OCI-LY1 (cell line): ENCODE data around the gene KIDINS220.

Experiments used
- H2AFZ ChIP-seq: fragments of 200-600 bp; sonication (generic), shearing (Covaris generic); 2 replicates; pipeline ENCODE4 v1.6.0; 2014; ENCODE audit warnings: antibody characterized with exemption, mild to moderate bottlenecking, low read length
- H3F3A ChIP-seq: fragments of 200-600 bp; sonication (generic), shearing (Covaris generic); 2 replicates; pipeline ENCODE4 v1.6.0; 2014; ENCODE audit warnings: mild to moderate bottlenecking, antibody characterized with exemption, low read length, moderate library complexity; ENCODE audit not compliant: insufficient read depth
- H3K27ac ChIP-seq: fragments of 200-600 bp; sonication (generic); 2 replicates; pipeline ENCODE4 v1.5.1; 2014; ENCODE audit warnings: low read length, mixed run types, mild to moderate bottlenecking, low read depth; ENCODE audit not compliant: poor library complexity, severe bottlenecking
- H3K27me3 ChIP-seq: fragments of 200-600 bp; sonication (generic); 2 replicates; pipeline ENCODE4 v1.6.0; 2014; ENCODE audit warnings: antibody characterized with exemption, mild to moderate bottlenecking, low read length, moderate library complexity; ENCODE audit not compliant: insufficient read depth
- H3K36me3 ChIP-seq: fragments of 200-600 bp; sonication (generic); 2 replicates; pipeline ENCODE4 v1.6.1; 2014; ENCODE audit warnings: mild to moderate bottlenecking, antibody characterized with exemption, low read length, moderate library complexity, mixed read lengths; ENCODE audit not compliant: insufficient read depth
- H3K4me1 ChIP-seq: fragments of 200-600 bp; sonication (generic); 2 replicates; pipeline ENCODE4 v1.5.1; 2014; ENCODE audit warnings: mild to moderate bottlenecking, low read length, moderate library complexity; ENCODE audit not compliant: insufficient read depth, severe bottlenecking
- H3K4me2 ChIP-seq: fragments of 200-600 bp; sonication (generic), shearing (Covaris generic); 2 replicates; pipeline ENCODE4 v1.6.1; 2014; ENCODE audit warnings: low read length
- H3K4me3 ChIP-seq: fragments of 200-600 bp; sonication (generic); 2 replicates; pipeline ENCODE4 v1.5.1; 2014; ENCODE audit warnings: low read length, low read depth, mild to moderate bottlenecking, mixed read lengths; ENCODE audit not compliant: poor library complexity, severe bottlenecking
- H3K79me2 ChIP-seq: fragments of 200-600 bp; shearing (Covaris generic); 2 replicates; pipeline ENCODE4 v1.6.1; 2016; ENCODE audit warnings: mixed run types, low read length, mixed read lengths; ENCODE audit not compliant: insufficient read depth
- H3K9ac ChIP-seq: fragments of 200-600 bp; sonication (generic), shearing (Covaris generic); 2 replicates; pipeline ENCODE4 v1.6.1; 2014; ENCODE audit warnings: mild to moderate bottlenecking, low read length, mixed read lengths
- H3K9me2 ChIP-seq: fragments of 200-600 bp; sonication (generic), shearing (Covaris generic); 2 replicates; pipeline ENCODE4 v1.6.1; 2014; ENCODE audit warnings: low read depth, mild to moderate bottlenecking, low read length, mixed read lengths
- H3K9me3 ChIP-seq: fragments of 200-600 bp; shearing (Covaris generic); 2 replicates; pipeline ENCODE4 v1.6.1; 2014; ENCODE audit warnings: low read length, mixed read lengths
- H4K20me1 ChIP-seq: fragments of 200-600 bp; sonication (generic), shearing (Covaris generic); 2 replicates; pipeline ENCODE4 v1.6.0; 2016; ENCODE audit warnings: mild to moderate bottlenecking, low read length; ENCODE audit not compliant: insufficient read depth
- EZH2 ChIP-seq: fragments of 200-600 bp; sonication (generic), shearing (Covaris generic); IDR thresholded peaks from 2 replicates; pipeline ENCODE4 v1.8.0; 2017; ENCODE audit warnings: borderline replicate concordance, mixed run types, mild to moderate bottlenecking, antibody characterized with exemption, low read length, moderate library complexity, mixed read lengths
- TF ChIP-seq, protein P1 (sequence below): fragments of 200-600 bp; sonication (generic), shearing (Covaris generic); IDR thresholded peaks from 2 replicates; pipeline ENCODE4 v1.5.1; 2017; ENCODE audit warnings: mild to moderate bottlenecking, antibody characterized with exemption, low read length, moderate library complexity, mixed read lengths

Gene KIDINS220

DNA sequence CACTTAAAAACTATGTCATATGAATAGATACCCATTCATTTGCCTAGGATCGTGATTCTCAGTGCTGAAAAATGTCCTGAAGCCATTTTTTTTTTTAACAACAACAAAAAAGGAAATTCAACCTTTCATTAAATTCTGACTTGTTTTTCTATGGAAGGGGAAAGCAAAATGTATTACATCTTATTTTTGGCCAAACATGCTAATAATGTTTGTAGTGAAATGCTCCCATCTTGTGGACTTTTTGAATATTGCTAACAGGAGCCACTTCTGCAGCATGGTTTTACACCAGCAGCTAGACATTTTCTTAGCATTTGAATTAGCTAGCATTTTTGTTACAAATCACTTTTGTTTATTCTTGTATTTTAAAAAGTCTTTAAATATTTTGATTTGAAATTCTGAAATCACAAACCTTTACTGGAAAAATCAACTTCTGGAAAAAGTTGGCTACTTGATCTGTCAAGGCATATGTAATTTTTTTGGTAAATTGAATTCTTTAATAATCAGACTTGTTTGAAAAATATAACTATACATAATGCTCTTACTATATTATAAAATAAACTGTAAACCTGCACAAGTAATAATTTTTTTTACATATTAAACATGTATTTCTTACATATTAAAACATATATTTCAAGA, 75.8 kb downstream of the KIDINS220 start:
- Histone ChIP-seq H3F3A (no peaks in the 10 kb centered on the region), H3K36me3 (peaks cover 9% of the 10 kb centered on the region), H4K20me1 (no peaks in the 10 kb centered on the region), H3K4me3 (no peak overlapping the region), H3K9ac (no peak overlapping the region), H2AFZ (no peak overlapping the region), H3K27me3 (no peaks in the 10 kb centered on the region), H3K9me2 (no peaks in the 10 kb centered on the region), H3K4me2 (no peak overlapping the region), H3K27ac (no peak overlapping the region), H3K4me1 (no peaks in the 10 kb centered on the region), H3K79me2 (no peaks in the 10 kb centered on the region), H3K9me3 (no peaks in the 10 kb centered on the region)
- no peak for TF ChIP-seq EZH2
- TF ChIP-seq, protein P1, sequence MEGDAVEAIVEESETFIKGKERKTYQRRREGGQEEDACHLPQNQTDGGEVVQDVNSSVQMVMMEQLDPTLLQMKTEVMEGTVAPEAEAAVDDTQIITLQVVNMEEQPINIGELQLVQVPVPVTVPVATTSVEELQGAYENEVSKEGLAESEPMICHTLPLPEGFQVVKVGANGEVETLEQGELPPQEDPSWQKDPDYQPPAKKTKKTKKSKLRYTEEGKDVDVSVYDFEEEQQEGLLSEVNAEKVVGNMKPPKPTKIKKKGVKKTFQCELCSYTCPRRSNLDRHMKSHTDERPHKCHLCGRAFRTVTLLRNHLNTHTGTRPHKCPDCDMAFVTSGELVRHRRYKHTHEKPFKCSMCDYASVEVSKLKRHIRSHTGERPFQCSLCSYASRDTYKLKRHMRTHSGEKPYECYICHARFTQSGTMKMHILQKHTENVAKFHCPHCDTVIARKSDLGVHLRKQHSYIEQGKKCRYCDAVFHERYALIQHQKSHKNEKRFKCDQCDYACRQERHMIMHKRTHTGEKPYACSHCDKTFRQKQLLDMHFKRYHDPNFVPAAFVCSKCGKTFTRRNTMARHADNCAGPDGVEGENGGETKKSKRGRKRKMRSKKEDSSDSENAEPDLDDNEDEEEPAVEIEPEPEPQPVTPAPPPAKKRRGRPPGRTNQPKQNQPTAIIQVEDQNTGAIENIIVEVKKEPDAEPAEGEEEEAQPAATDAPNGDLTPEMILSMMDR = peak; percentile 61

DNA sequence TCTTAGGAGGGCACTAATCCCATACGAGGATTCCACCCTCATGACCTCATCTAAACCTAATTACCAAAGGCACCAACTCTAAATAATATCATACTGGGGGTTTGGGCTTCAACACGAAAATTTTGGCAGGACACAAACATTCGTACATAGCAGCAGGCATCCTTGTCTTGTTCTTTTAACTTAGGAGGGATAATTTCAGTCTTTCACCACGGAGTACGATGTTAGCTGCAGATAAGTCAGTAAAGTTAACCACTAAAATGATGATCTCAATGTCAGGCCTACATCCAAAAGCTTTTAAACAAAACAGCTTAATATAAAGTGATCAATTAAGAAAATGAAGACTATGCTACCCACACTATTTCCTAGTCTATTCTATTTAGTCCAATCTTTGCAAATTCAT, 80.7 kb downstream of the KIDINS220 start:
- peaks cover 6% of the 10 kb centered on the region; the same call in 1 of the 2 replicates for H3K9me3 ChIP-seq
- H3F3A ChIP-seq = no peaks in the 10 kb centered on the region
- H3K4me1 ChIP-seq = no peaks in the 10 kb centered on the region
- H3K4me2 ChIP-seq = no peak overlapping the region
- no peak overlapping the region for H3K9ac ChIP-seq
- H3K9me2 ChIP-seq = no peaks in the 10 kb centered on the region
- peaks cover 21% of the 10 kb centered on the region for H3K36me3 ChIP-seq
- no peaks in the 10 kb centered on the region for H4K20me1 ChIP-seq
- no peak overlapping the region for H3K4me3 ChIP-seq
- H2AFZ ChIP-seq = no peak overlapping the region
- H3K79me2 ChIP-seq = no peaks in the 10 kb centered on the region
- H3K27me3 ChIP-seq = no peaks in the 10 kb centered on the region
- H3K27ac ChIP-seq = no peak overlapping the region
- TF ChIP-seq, protein P1 = no peak
- TF ChIP-seq EZH2 = no peak

DNA sequence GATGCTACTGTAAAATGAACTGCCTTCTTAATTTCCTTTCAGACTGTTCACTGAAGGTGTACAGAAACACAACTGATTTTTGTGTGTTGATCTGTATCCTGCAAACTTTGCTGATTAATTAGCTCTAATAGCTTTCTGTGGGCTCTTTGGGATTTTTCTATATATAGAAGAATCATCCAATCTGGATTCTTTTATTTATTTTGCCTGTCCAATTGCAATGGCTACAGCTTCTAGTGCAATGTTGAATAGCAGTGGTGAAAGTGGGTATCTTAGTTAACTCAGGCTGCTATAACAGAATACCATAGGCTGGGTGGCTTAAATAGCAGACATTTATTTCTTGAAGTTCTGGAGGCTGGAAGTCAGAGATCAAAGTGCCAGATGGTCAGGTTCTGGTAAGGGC, 81.2 kb downstream of the KIDINS220 start:
- Histone ChIP-seq H3K36me3 (peaks cover 21% of the 10 kb centered on the region), H3K4me3 (no peak overlapping the region), H3K9me3 (peaks cover 6% of the 10 kb centered on the region; the same call in 1 of the 2 replicates), H3K9ac (no peak overlapping the region), H3K4me1 (no peaks in the 10 kb centered on the region), H3K4me2 (no peak overlapping the region), H4K20me1 (no peaks in the 10 kb centered on the region), H3K9me2 (no peaks in the 10 kb centered on the region), H3K27ac (no peak overlapping the region), H2AFZ (no peak overlapping the region), H3K27me3 (no peaks in the 10 kb centered on the region), H3K79me2 (no peaks in the 10 kb centered on the region), H3F3A (no peaks in the 10 kb centered on the region)
- TF ChIP-seq, protein P1 = no peak
- TF ChIP-seq EZH2 = no peak
